Uterus (tissue), 4 donors: ENCODE data around the gene FCER1G. TPM values are rescaled to one million over a fixed set of nuclear protein-coding genes. Genes with fewer than 3 reads are reported as not detected.

Source experiments
- DNase-seq, 2 donors: peaks; one replicate each; pipeline ENCODE4 v3.0.0-alpha.2; 2019 to 2020
- H3K27ac ChIP-seq, 2 donors: fragments of 200-600 bp; sonication (generic); 1 replicate in 1 of 2; 2 replicates in 1 of 2; pipeline ENCODE4 v1.5.1; 2016 to 2018
- H3K27me3 ChIP-seq, 2 donors: fragments of 200-600 bp; sonication (generic); one replicate each; pipeline ENCODE4 v1.5.1; 2018 to 2019; ENCODE audit warnings: control low read depth in 1 of 2
- H3K36me3 ChIP-seq, 2 donors: fragments of 200-600 bp; sonication (generic); one replicate each; pipeline ENCODE4 v1.5.1; 2019; ENCODE audit warnings: control low read depth in 1 of 2
- H3K4me1 ChIP-seq, 2 donors: fragments of 200-600 bp; sonication (generic); one replicate each; pipeline ENCODE4 v1.5.1; 2018 to 2019; ENCODE audit warnings: control low read depth in 1 of 2
- H3K4me3 ChIP-seq, 2 donors: fragments of 200-600 bp; sonication (generic); 1 replicate in 1 of 2; 2 replicates in 1 of 2; pipeline ENCODE4 v1.5.1; 2018 to 2019; ENCODE audit warnings: mild to moderate bottlenecking in 1 of 2
- H3K9me3 ChIP-seq, 2 donors: fragments of 200-600 bp; sonication (generic); one replicate each; pipeline ENCODE4 v1.5.1; 2019; ENCODE audit warnings: control low read depth in 1 of 2
- CTCF ChIP-seq, 4 experiments: fragments of 200-600 bp in 2 of 4; fragments of 450-650 bp in 2 of 4; sonication (generic) in 2 of 4; IDR thresholded peaks; one replicate each; pipeline ENCODE4 v1.5.1; 2016 to 2019; ENCODE audit warnings: antibody characterized with exemption in 4 of 4, mild to moderate bottlenecking in 2 of 4, moderate library complexity in 1 of 4
- POLR2A ChIP-seq, 2 donors: fragments of 450-650 bp; IDR thresholded peaks; one replicate each; pipeline ENCODE4 v1.6.1; 2016; ENCODE audit warnings: antibody characterized with exemption in 2 of 2, mild to moderate bottlenecking in 1 of 2, moderate library complexity in 1 of 2
- intact Hi-C: fragments of 100-400 bp; cut with DNase I; formaldehyde crosslinking; loops from one replicate; pipeline ENCODE4 v1.15.1; 2023; ENCODE audit warnings: low total_unique reads
- total RNA-seq, 4 donors: library from RNA; depleted of rRNA in 3 of 4; stranded (reverse); fragments of >200 nt in 3 of 4; gene quantifications; one replicate each; pipeline versions ENCODE4 v1.1.0 to v1.2.4, GENCODE V29; 2014 to 2023
- donor health status: DM: yes; HTN: yes; CAD: no.

Gene FCER1G
- total RNA-seq: 10 to 100 TPM in 3 of 4 donors, 1 to 10 TPM in 1; 1.3 to 39.4 (median 12.6) TPM

- Histone ChIP-seq H3K9me3 (no peaks in the 10 kb centered on the region), H3K27me3 (no peaks in the 10 kb centered on the region), H3K4me3 (no peak within 1 kb of the TSS), H3K27ac (no peak within 1 kb of the TSS), H3K36me3 (no peaks in the 10 kb centered on the region), H3K4me1 (no peaks in the 10 kb centered on the region)
- TF ChIP-seq POLR2A (IDR thresholded peaks at IDR 0.05) (no peak), CTCF (IDR thresholded peaks at IDR 0.05) (no peak)
- DNase-seq: no peak
- intact Hi-C loops: loop anchor here (10.0 kb wide), 1 partner anchor 1010 kb away; the partner anchor contains the start of gene PEA15
These were observed at the start of gene FCER1G for GRCh38 chr1:161215076-161215475. FCER1G (plus strand) TSS chr1:161215295; CDS start chr1:161215322, 27 bp downstream.

GRCh38 chr1:161165742-161166668, 49.1 kb upstream of the FCER1G start, which contains the start of gene PPOX:
PPOX (plus strand) TSS chr1:161166426; CDS start chr1:161166848, 422 bp downstream.
- Histone ChIP-seq H3K27me3 (no peaks in the 10 kb centered on the region), H3K9me3 (no peaks in the 10 kb centered on the region), H3K4me1 (peaks cover 0 to 8% of the 10 kb centered on the region in 2 donors), H3K36me3 (no peaks in the 10 kb centered on the region), H3K27ac (peak within 1 kb of the TSS; percentile 82 to 90), H3K4me3 (peak within 1 kb of the TSS; percentile 51 to 66)
- intact Hi-C loops: no loop called here
- TF ChIP-seq CTCF (IDR thresholded peaks at IDR 0.05) (peak; percentile 17 to 35 (median 34)), POLR2A (IDR thresholded peaks at IDR 0.05) (peak; percentile 22 to 58)
- DNase-seq: peak; percentile 93 to 97

GRCh38 chr1:161166669-161167548, 48.2 kb upstream of the FCER1G start:
- Histone ChIP-seq H3K4me1 (peaks cover 0 to 4% of the 10 kb centered on the region in 2 donors), H3K9me3 (no peaks in the 10 kb centered on the region), H3K27me3 (no peaks in the 10 kb centered on the region), H3K36me3 (no peaks in the 10 kb centered on the region), H3K4me3 (peak overlapping the region; percentile 51 to 66), H3K27ac (peak overlapping the region; percentile 72 to 90)
- intact Hi-C loops: no loop called here
- no peak for DNase-seq
- TF ChIP-seq POLR2A (IDR thresholded peaks at IDR 0.05): no peak
- TF ChIP-seq CTCF (IDR thresholded peaks at IDR 0.05): no peak

- Histone ChIP-seq H3K27ac (no peak overlapping the region), H3K4me3 (no peak overlapping the region), H3K4me1 (peaks cover 0 to 12% of the 10 kb centered on the region in 2 donors), H3K27me3 (no peaks in the 10 kb centered on the region), H3K9me3 (no peaks in the 10 kb centered on the region), H3K36me3 (no peaks in the 10 kb centered on the region)
- no peak for DNase-seq
- TF ChIP-seq POLR2A (IDR thresholded peaks at IDR 0.05): no peak
- TF ChIP-seq CTCF (IDR thresholded peaks at IDR 0.05): no peak
- intact Hi-C loops: no loop called here
These were observed 46.2 kb upstream of the FCER1G start for GRCh38 chr1:161168906-161169305.
